Adrenal gland (tissue), 5 donors: ENCODE data around the gene VEGFC.

Experiments
- CTCF ChIP-seq, 6 experiments: fragments of 450-650 bp in 4 of 6; fragments of 200-600 bp in 2 of 6; sonication (generic) in 1 of 6; IDR thresholded peaks; 1 replicate in 5 of 6; 2 replicates in 1 of 6; pipeline versions ENCODE4 v1.5.1 to v1.8.0; 2016 to 2021; ENCODE audit warnings: antibody characterized with exemption in 6 of 6, mild to moderate bottlenecking in 2 of 6, moderate library complexity in 1 of 6
- POLR2A ChIP-seq, 2 donors: fragments of 450-650 bp; IDR thresholded peaks; one replicate each; pipeline ENCODE4 v1.6.1; 2017; ENCODE audit warnings: antibody characterized with exemption in 2 of 2, mild to moderate bottlenecking in 2 of 2, moderate library complexity in 1 of 2
- donor health status: DM: no; HTN: no; CAD: no.

- TF ChIP-seq CTCF (IDR thresholded peaks at IDR 0.05) (no peak), POLR2A (IDR thresholded peaks at IDR 0.05) (no peak)
These were observed 73.8 kb downstream of the VEGFC start for GRCh38 chr4:176718881-176719280.
